Measurements from ENCODE around the gene TNFRSF17. TPM values are rescaled to one million over a fixed set of nuclear protein-coding genes. Genes with fewer than 3 reads are reported as not detected.
A peak's percentile ranks its signal among the peaks of the same experiment; 100 is the strongest.

Gene TNFRSF17
- total and polyA plus RNA-seq, 2 of the 13 experiments (the other 11 are each of a cell fraction or from before 2014, with no cell fraction given): not detected

DNA sequence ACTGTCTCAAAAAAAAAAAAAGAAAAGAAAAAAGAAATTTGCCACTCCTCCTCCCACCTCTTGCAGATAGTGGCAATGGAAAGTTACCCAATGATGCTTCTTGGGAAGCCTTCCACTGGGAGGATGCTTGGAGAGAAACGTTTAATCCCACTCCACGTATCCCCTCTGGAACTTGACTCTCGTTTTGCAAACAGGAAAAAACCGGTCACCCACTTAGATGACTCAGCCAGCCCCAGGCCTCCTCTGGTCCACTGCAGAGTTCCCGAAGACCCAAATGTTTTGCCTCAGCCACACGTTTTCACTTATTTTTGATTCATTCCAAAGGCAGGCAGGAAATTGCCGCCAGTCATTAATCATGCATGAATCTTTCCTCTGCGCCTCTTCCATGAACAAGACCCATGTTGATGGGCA is 9.3 kb upstream of the TNFRSF17 start:
- intact Hi-C loops (cut with micrococcal nuclease; ENCODE audit: unreplicated experiment): no loop called here
- in situ Hi-C loops (cut with HindIII; ENCODE audit: extremely low pct_ligation_motif_present, low pct_unique_long_range_greater_than_20kb): no loop called here
- DNase-seq (ENCODE audit: low spot score) (no peak), ATAC-seq (peak; percentile 23; the same call in 1 of the 3 replicates), FAIRE-seq (no peak)
- Histone ChIP-seq H3K36me3 (replicated peaks in 1 of 2; ENCODE audit: control insufficient read depth in 1 of 2, insufficient read depth in 2 of 2, low read length in 2 of 2) (no peaks in the 10 kb centered on the region), H3K9me3 (ENCODE audit: low read length) (no peaks in the 10 kb centered on the region), H3K27me3 (ENCODE audit: control insufficient read depth in 1 of 2, insufficient read depth in 2 of 2, low read length in 2 of 2) (peaks cover 2 to 11% of the 10 kb centered on the region in 2 experiments; a peak in 2 of 5 replicates), H3K79me2 (ENCODE audit: insufficient read depth, low read length) (no peaks in the 10 kb centered on the region), H2AFZ (ENCODE audit: low read length) (no peak overlapping the region), H3K4me3 (replicated peaks in 1 of 3; ENCODE audit: insufficient read depth in 1 of 3, low read depth in 2 of 3, low read length in 3 of 3) (no peak overlapping the region), H3K9ac (ENCODE audit: insufficient read depth, low read depth, low read length) (no peak overlapping the region), H3K4me1 (ENCODE audit: insufficient read depth, low read length) (peaks cover 31% of the 10 kb centered on the region), H4K20me1 (ENCODE audit: insufficient read depth, low read length) (no peaks in the 10 kb centered on the region), H3K27ac (ENCODE audit: extremely low read length, insufficient read depth, low read length) (no peak overlapping the region), H3K4me2 (ENCODE audit: low read depth, low read length) (peak overlapping the region; percentile 20; the same call in 1 of the 2 replicates)
- no TSS peak for BruUV-seq (replicated peaks)
- CTCF ChIA-PET (ENCODE audit: low intra/inter-chr PET ratio, low total read pairs): no interaction called here
- POLR2A ChIA-PET: no interaction called here
- WGBS (ENCODE audit: low lambda C conversion rate): 24% methylated on average over 8 of the region's 8 CpGs
- TF ChIP-seq FOSL2 (CRISPR knock-in tag; IDR thresholded peaks at IDR 0.05): peak; percentile 50; the same call in 1 of the 2 replicates
- TF ChIP-seq EHMT2 (IDR thresholded peaks at IDR 0.05; ENCODE audit: borderline replicate concordance, low read depth, low read length): no peak

- intact Hi-C loops (cut with micrococcal nuclease; ENCODE audit: unreplicated experiment): no loop called here
- ChIA-PET CTCF (ENCODE audit: low intra/inter-chr PET ratio, low total read pairs) (no interaction called here), POLR2A (no interaction called here)
- TF ChIP-seq FLYWCH1 (CRISPR knock-in tag; IDR thresholded peaks at IDR 0.05): 0 out of 2 replicates have a peak, but pooled peaks have one; percentile 33
- no peak for TF ChIP-seq MEF2D (CRISPR knock-in tag; IDR thresholded peaks at IDR 0.05)
- no peak for TF ChIP-seq RARG (CRISPR knock-in tag; IDR thresholded peaks at IDR 0.05; ENCODE audit: low read depth)
- H3K4me3 ChIP-seq (replicated peaks in 1 of 3; ENCODE audit: insufficient read depth in 1 of 3, low read depth in 2 of 3, low read length in 3 of 3): no peak overlapping the region
- peaks cover 40% of the 10 kb centered on the region for H3K4me1 ChIP-seq (ENCODE audit: insufficient read depth, low read length)
- FAIRE-seq: no peak
- WGBS (ENCODE audit: low lambda C conversion rate): 95% methylated on average over 2 of the region's 2 CpGs
- peaks cover 2 to 11% of the 10 kb centered on the region in 2 experiments; a peak in 2 of 5 replicates for H3K27me3 ChIP-seq (ENCODE audit: control insufficient read depth in 1 of 2, insufficient read depth in 2 of 2, low read length in 2 of 2)
- no peaks in the 10 kb centered on the region for H4K20me1 ChIP-seq (ENCODE audit: insufficient read depth, low read length)
- H3K36me3 ChIP-seq (replicated peaks in 1 of 2; ENCODE audit: control insufficient read depth in 1 of 2, insufficient read depth in 2 of 2, low read length in 2 of 2): no peaks in the 10 kb centered on the region
- H3K27ac ChIP-seq (ENCODE audit: extremely low read length, insufficient read depth, low read length): no peak overlapping the region
- ATAC-seq: no peak
- no TSS peak for BruUV-seq (replicated peaks)
- no peaks in the 10 kb centered on the region for H3K79me2 ChIP-seq (ENCODE audit: insufficient read depth, low read length)
- in situ Hi-C loops (cut with HindIII; ENCODE audit: extremely low pct_ligation_motif_present, low pct_unique_long_range_greater_than_20kb): no loop called here
- no peak overlapping the region for H3K4me2 ChIP-seq (ENCODE audit: low read depth, low read length)
- no peak overlapping the region for H2AFZ ChIP-seq (ENCODE audit: low read length)
- DNase-seq (ENCODE audit: low spot score): no peak
- no peaks in the 10 kb centered on the region for H3K9me3 ChIP-seq (ENCODE audit: low read length)
- no peak overlapping the region for H3K9ac ChIP-seq (ENCODE audit: insufficient read depth, low read depth, low read length)
These were observed 8.5 kb upstream of the TNFRSF17 start for GRCh38 chr16:11956558-11956957.

Data from HepG2 (cell line).